ENCODE measurements around the gene ITPA.

DNA sequence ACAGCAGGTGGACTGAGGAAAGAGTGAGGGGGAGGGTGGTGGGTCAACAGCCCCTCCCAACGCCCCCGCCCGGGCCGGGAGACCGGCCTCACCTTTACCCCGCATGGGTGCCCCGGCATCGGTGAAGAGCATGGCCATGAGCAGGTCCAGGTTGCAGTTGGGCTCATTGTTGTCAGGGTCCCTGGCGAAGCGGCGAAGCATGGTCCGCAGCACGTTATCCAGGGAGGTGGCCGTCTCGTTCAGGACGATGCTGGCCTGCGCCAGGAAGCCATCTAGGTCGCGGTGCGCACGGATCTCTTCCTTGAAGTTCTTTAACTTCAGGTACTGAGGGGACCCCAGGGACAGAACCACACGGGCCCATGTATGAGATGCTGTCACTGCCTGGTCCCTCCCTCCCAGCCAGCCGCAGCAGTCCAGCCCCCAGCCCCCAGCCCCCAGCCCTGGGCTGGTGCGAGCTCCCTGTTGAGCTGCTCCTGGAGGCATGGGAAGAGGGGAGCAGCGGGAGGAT, 24.7 kb downstream of the ITPA start:
- TF ChIP-seq, protein P1, sequence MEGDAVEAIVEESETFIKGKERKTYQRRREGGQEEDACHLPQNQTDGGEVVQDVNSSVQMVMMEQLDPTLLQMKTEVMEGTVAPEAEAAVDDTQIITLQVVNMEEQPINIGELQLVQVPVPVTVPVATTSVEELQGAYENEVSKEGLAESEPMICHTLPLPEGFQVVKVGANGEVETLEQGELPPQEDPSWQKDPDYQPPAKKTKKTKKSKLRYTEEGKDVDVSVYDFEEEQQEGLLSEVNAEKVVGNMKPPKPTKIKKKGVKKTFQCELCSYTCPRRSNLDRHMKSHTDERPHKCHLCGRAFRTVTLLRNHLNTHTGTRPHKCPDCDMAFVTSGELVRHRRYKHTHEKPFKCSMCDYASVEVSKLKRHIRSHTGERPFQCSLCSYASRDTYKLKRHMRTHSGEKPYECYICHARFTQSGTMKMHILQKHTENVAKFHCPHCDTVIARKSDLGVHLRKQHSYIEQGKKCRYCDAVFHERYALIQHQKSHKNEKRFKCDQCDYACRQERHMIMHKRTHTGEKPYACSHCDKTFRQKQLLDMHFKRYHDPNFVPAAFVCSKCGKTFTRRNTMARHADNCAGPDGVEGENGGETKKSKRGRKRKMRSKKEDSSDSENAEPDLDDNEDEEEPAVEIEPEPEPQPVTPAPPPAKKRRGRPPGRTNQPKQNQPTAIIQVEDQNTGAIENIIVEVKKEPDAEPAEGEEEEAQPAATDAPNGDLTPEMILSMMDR (conservative IDR thresholded peaks at IDR 0.05), result no peak
- TF ChIP-seq EZH2 (IDR thresholded peaks at IDR 0.05; ENCODE audit: low read depth), result no peak

Measured in PC-9 (cell line).